ENCODE measurements around the gene LRP1B. TPM values are rescaled to one million over a fixed set of nuclear protein-coding genes. Genes with fewer than 3 reads are reported as not detected.

Gene LRP1B
- total RNA-seq, 4 donors from 2014 or later: 1.2 to 3.3 (median 2.6) TPM

DNA sequence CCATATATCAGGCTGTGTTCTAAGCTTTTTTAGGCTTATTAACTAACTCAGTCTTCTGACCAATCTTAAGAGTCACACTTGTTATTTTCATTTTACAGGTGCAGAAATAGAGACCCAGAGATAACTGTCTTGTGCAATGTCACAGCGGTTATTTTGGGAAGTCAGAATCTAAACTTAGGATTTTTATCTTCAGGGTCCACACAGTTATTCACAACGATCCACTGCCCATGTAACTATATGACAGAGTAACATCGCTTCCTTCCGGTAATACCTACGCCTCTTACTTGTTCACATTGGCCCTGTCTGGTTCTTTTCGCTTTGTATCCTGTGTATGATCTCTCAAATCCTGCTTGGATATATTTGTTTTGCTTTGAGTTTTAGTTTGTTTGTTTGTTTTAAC, 631.7 kb downstream of the LRP1B start:
- WGBS, 2 donors: 81 to 87% methylated on average over 6 of the region's 6 CpGs

GRCh38 chr2:141498561-141498960, 632.3 kb downstream of the LRP1B start:
- Histone ChIP-seq H3K4me3 (no peak overlapping the region), H3K27me3 (no peaks in the 10 kb centered on the region), H3K27ac (no peak overlapping the region), H3K36me3 (no peaks in the 10 kb centered on the region), H3K4me1 (no peaks in the 10 kb centered on the region), H3K9me3 (no peaks in the 10 kb centered on the region)
- DNase-seq (ENCODE audit: low spot score in 2 of 2): no peak
- TF ChIP-seq EP300 (IDR thresholded peaks at IDR 0.05): no peak
- TF ChIP-seq POLR2A (IDR thresholded peaks at IDR 0.05): no peak
- TF ChIP-seq, protein P1, sequence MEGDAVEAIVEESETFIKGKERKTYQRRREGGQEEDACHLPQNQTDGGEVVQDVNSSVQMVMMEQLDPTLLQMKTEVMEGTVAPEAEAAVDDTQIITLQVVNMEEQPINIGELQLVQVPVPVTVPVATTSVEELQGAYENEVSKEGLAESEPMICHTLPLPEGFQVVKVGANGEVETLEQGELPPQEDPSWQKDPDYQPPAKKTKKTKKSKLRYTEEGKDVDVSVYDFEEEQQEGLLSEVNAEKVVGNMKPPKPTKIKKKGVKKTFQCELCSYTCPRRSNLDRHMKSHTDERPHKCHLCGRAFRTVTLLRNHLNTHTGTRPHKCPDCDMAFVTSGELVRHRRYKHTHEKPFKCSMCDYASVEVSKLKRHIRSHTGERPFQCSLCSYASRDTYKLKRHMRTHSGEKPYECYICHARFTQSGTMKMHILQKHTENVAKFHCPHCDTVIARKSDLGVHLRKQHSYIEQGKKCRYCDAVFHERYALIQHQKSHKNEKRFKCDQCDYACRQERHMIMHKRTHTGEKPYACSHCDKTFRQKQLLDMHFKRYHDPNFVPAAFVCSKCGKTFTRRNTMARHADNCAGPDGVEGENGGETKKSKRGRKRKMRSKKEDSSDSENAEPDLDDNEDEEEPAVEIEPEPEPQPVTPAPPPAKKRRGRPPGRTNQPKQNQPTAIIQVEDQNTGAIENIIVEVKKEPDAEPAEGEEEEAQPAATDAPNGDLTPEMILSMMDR (IDR thresholded peaks at IDR 0.05): no peak
- 83 to 88% methylated on average over 1 of the region's 1 CpG for WGBS, 2 donors

More for the DNA sequence above, 631.7 kb downstream of the LRP1B start:
- Histone ChIP-seq H3K4me1 (no peaks in the 10 kb centered on the region), H3K36me3 (no peaks in the 10 kb centered on the region), H3K4me3 (no peak overlapping the region), H3K27me3 (no peaks in the 10 kb centered on the region), H3K9me3 (no peaks in the 10 kb centered on the region), H3K27ac (no peak overlapping the region)
- no peak for TF ChIP-seq POLR2A (IDR thresholded peaks at IDR 0.05)
- TF ChIP-seq EP300 (IDR thresholded peaks at IDR 0.05): no peak
- TF ChIP-seq, protein P1 (IDR thresholded peaks at IDR 0.05): no peak
- DNase-seq (ENCODE audit: low spot score in 2 of 2): no peak

GRCh38 chr2:141497272-141497671, 633.5 kb downstream of the LRP1B start:
- 79 to 81% methylated on average over 4 of the region's 4 CpGs for WGBS, 2 donors
- Histone ChIP-seq H3K4me3 (no peak overlapping the region), H3K36me3 (no peaks in the 10 kb centered on the region), H3K27me3 (no peaks in the 10 kb centered on the region), H3K4me1 (no peaks in the 10 kb centered on the region), H3K27ac (no peak overlapping the region), H3K9me3 (no peaks in the 10 kb centered on the region)
- TF ChIP-seq POLR2A (IDR thresholded peaks at IDR 0.05): no peak
- TF ChIP-seq, protein P1 (IDR thresholded peaks at IDR 0.05): no peak
- TF ChIP-seq EP300 (IDR thresholded peaks at IDR 0.05): no peak
- no peak for DNase-seq (ENCODE audit: low spot score in 2 of 2)

GRCh38 chr2:141496810-141497209, 634.0 kb downstream of the LRP1B start:
- Histone ChIP-seq H3K4me1 (no peaks in the 10 kb centered on the region), H3K27me3 (no peaks in the 10 kb centered on the region), H3K4me3 (no peak overlapping the region), H3K36me3 (no peaks in the 10 kb centered on the region), H3K27ac (no peak overlapping the region), H3K9me3 (no peaks in the 10 kb centered on the region)
- WGBS, 2 donors: 76 to 79% methylated on average over 2 of the region's 2 CpGs
- DNase-seq (ENCODE audit: low spot score in 2 of 2): no peak
- no peak for TF ChIP-seq POLR2A (IDR thresholded peaks at IDR 0.05)
- TF ChIP-seq, protein P1 (IDR thresholded peaks at IDR 0.05): no peak
- no peak for TF ChIP-seq EP300 (IDR thresholded peaks at IDR 0.05)

GRCh38 chr2:141493936-141494335, 636.9 kb downstream of the LRP1B start:
- WGBS, 2 donors: 100% methylated on average over 1 of the region's 1 CpG
- peaks cover 0 to 7% (median 0%) of the 10 kb centered on the region in 4 donors for H3K4me1 ChIP-seq
- DNase-seq (ENCODE audit: low spot score in 2 of 2): no peak
- no peak overlapping the region for H3K27ac ChIP-seq
- no peak overlapping the region for H3K4me3 ChIP-seq
- H3K27me3 ChIP-seq: no peaks in the 10 kb centered on the region
- H3K9me3 ChIP-seq: no peaks in the 10 kb centered on the region
- TF ChIP-seq POLR2A (IDR thresholded peaks at IDR 0.05): no peak
- TF ChIP-seq, protein P1 (IDR thresholded peaks at IDR 0.05): no peak
- TF ChIP-seq EP300 (IDR thresholded peaks at IDR 0.05): no peak
- H3K36me3 ChIP-seq: no peaks in the 10 kb centered on the region

All from tibial nerve (tissue), 4 donors.